Hematopoietic multipotent progenitor cell treated with erythropoietin and hydrocortisone succinate and interleukin-3 and kit ligand, for 15 days (in vitro differentiated cells): ENCODE results near the gene IKZF1.

ENCODE experiments used
- DNase-seq: peaks from one replicate; pipeline ENCODE4 v3.0.0-alpha.2; 2015; ENCODE audit warnings: low spot score

The IKZF1 gene

GRCh38 chr7:50283731-50284130 is 20.8 kb upstream of the IKZF1 start:
- DNase-seq: no peak

DNA sequence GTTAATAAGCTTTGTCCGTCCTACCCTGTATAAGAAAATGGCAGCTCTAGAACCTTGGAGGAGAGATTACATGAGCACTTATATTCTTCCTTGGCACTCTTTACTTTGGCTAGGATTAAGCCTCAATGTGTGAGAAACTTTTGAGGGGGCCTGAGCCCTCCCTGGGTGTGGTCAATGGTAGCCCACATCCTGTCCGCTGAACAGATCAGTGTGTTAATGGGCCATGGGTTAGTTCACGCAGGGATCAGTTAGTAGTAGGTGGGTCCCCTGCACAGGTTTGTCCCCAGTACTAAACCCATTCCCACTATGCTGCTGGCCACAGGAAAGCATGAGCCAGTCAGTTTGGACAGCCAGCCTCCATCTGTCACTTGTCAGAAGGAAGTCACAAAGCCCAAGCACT is 20.2 kb upstream of the IKZF1 start:
- DNase-seq: no peak

- DNase-seq: no peak
Observed at GRCh38 chr7:50285269-50285668, 19.2 kb upstream of the IKZF1 start.

DNA sequence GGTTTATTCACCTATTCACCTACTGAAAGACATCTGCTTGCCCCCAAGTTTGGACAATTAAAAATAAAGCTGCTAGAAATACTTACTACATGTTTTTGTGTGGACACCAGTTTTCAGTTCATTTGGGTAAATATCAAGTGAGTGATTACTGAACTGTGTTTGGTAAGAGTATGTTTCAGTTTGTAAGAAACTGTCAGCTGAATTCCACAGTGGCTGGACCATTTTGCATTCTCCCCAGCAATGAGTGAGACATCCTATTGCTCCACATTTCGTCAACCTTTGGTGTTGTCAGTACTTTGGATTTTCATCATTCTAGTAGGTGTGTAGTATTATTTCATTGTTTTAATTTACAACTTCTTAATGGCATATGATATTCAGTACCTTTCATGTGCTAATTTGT is 17.4 kb upstream of the IKZF1 start:
- no peak for DNase-seq

GRCh38 chr7:50292165-50292757 is 12.3 kb upstream of the IKZF1 start:
- DNase-seq: no peak

- DNase-seq: no peak
Observed at GRCh38 chr7:50292763-50293162, 11.8 kb upstream of the IKZF1 start.

GRCh38 chr7:50293509-50294179 is 10.9 kb upstream of the IKZF1 start:
- no peak for DNase-seq

GRCh38 chr7:50295133-50295532 is 9.4 kb upstream of the IKZF1 start:
- no peak for DNase-seq

DNA sequence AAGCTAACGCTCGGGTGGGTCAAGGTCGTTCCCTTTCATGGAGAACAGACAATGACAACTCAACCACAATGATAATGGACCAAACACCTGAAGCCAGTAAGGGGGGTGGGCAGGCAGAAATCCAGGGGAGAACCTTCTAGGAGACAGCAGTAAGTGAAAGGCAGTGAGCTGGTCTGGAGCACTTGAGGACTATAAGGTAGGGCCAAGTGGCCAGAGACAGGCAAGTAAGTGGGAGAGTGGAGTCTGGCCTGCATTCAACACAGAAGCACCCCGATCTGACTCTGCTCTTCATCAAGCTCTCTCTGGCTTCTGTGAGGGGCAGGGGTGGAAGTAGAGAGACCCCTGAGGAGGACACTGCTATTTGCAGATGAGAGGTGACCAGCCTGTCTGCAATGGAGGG is 7.7 kb upstream of the IKZF1 start:
- no peak for DNase-seq

DNA sequence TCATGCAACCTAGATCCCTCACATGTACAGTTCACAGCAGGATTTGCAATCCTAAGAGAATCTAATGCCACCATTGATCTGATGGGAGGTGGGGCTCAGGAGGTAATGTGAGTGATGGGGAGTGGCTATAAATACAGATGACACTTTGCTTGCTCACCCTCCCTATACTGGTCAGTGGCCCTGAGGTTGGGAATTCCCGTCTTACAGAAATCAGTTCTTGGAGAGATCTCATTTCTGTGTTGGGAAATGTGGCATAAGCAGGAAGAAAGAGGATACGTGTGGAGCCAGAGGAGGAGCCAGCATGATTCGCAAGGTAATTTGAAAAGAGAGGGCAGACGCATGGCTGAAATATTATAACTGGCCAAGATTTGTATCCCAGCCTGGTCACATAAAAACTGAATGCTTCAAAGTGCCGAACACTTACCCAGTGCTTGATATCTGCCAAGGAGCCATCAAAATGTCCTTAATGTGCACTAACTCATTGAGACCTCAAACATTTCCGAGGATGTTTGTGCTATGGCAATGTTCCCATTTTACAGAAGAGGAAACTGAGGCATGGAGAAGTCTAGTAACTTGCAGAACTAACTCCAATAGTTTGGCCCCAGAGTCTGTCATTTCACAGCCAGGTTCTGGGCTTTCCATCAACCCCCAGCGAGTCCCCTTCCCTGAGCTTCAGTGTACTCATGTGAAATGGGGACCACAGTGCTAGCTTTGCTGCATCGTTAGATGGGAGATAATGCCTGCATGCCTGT is 5.5 kb upstream of the IKZF1 start:
- DNase-seq: no peak

DNA sequence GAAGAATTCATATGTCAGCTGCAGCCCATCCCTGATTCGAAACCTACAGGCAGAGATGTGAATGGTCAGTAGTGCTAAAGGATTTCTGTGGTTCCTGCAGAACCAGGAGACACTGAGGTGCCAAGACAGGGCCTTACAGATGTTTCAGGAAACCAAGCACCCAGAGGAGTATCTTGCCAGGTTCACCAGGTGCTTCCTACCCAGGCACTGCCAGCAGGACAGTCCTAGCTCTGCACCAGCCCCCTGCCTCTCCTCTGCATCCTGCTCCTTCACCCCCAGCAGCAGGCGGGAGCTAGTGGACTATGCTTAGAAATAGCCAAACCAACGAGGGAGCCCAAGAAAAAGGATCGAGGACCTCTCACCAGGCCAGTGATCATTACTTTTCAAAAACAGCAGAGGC is 4.2 kb upstream of the IKZF1 start:
- no peak for DNase-seq

GRCh38 chr7:50302486-50303334 is 1.8 kb upstream of the IKZF1 start:
- no peak for DNase-seq

GRCh38 chr7:50303335-50304128 is 984 bp upstream of the IKZF1 start:
- DNase-seq: peak; percentile 34

DNA sequence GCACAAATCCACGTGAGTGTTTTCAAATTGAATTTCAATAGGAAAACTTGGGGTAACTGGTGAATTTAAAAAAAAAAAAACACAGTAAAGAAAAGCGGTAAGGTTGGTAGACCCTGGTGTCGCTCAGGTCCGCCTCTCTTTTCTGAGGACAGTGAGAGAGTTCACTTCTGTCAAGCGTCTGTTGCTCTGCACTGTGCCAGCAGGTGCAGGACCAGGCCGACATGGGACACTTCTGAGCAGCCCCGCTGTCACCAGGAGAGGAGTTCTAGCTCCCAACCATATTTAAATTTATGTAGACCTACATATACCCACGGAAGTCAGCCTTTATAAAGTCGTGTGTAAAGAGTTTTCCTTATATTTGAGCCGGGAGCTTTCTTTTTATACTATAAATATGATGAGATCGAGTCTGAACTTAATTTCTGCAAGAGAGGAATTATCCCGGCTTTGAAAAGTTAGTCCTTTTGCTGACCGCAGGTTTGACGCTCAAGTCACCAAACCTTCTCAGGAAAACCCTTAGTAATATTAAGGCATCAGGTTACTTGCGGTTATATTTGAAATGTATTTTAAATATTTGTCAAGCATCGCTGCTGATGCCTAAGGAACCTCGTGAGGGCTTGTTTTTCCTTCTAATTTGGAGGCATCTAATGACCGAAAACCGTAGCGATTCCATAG is 531 bp downstream of the IKZF1 start:
- peak; percentile 72 for DNase-seq

DNA sequence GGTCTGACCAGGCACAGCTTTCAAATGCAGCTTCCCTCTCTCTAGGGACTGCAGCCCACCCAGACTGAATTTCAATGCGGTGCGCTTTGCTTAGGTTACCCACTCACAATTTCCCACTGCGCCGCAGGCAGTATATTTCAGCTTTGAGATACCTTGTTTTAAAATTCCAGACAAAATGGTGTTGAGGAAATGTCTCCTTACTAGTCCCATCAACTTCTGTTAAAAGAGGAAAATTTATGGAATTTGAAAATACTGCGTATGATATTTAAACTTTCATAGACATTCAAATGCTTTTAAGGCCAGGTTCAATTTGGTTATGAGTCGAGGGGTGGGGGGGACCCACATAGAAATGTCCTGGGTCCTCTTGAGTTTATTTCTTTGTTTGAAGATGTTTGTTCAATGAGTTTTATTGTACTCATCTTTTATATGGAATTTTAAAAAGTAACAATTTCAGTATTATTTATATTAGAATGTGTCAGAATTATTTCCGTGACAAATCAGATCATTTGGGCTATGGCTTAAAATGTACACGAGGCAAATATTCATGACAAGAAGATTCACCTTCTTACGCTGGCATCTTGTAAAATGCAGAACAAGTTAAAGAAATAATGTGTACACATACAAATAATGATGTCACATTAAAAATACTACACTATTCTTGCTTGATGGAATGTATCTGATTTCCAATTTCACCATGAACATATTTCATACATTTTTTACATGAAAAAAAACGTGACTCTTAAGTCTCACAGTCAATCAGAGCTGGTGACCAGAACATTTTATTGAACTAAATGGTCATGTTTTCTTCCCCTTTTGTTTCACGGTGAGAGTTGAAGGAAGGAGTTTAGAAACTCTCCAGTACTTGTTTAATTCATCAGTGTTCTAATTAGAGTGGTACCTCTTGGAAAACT is 1.3 kb downstream of the IKZF1 start:
- peak; percentile 34 for DNase-seq

DNA sequence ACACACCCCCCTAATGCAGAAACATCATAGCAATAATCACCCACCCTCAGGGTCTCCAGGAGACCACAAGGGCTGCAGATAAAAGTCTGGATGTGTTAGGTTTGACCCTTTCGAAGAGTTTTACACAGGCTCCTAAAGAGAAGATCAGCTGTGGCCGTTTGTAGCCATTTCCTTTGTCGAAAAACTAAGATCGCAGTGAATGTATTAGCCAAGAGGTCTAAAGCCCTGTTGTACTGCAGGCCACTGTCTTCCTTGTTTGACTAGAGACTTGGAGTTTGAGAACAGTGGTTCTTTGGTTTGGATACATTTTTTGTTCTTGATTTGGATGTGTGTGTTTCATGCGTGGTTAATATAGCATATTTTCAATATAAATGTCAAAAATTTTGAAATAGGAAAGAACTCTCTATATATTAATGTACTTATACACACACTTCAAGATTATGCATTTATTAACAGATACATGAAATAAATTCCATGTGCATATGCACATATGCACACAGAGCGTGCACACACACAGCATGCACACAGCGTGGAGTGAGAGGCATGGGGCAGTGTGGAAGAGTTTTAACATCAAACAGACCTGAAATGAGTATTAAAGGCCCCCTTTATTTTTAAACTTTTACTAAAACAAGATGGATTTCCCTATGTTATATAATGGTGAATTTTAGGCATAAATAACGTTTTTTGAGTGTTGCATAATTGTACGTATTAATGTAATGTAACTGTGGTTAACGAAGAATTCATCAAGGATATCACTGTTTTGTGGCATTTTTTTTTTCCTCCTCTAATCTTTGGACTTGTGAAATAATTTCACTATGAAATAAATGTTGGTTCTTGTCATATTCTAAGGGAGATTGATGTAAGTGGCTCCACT is 2.2 kb downstream of the IKZF1 start:
- DNase-seq: peak; percentile 42

DNA sequence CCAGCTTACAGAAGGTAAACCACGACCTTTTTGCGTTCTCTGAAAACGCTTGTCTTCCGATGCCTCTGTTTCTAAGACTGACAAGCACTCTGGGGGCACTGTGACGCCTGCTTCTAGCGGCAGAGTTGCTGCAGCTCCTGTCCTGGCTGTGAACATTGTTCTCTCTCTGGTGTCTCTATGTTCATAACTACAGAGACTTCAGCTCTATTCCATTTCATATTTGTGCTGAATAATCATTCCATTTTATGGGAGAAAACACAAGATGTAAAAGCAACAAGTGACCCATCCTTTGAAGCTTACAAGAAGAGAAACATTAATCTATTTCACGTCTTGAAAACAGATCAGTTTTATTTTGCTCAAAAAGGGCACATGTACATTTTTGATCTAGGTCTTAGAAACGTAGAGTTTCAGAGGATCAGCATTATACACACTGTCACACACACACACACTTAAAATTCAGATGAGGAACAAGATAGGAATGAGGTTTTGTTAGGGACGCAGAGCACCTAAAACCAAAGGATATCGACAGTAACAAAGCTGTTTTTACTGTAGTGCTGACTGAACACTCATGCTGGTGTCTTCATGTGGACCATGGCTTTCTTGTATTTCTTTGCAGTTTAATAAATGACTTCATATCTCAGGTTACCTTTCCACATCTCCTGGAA is 3.0 kb downstream of the IKZF1 start:
- DNase-seq: peak; percentile 70

DNA sequence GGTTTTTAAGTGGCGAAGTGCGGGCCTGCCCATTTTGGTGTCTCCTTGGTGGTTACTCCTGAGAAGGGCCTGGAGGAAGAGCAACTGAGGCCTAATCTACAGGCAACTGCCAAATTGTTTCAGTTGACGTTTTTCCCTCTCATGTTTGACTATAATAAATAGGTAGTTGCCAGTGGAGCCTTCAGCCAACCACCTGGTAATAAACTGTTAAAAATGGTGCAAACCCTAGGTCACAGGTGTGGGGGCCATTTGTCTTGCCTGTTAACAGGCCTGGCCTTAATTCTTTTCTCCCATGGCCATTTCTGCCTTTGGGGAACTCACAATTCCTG is 3.7 kb downstream of the IKZF1 start:
- no peak for DNase-seq
